SW480 (cell line): ENCODE measurements around the gene CNOT2.
"Not testable (repeated sequence)": the region's sequence is repeated elsewhere in the genome, so short reads cannot be mapped to it uniquely, and the experiment has no call there.

ENCODE experiments used
- DNase-seq: peaks from one replicate; pipeline ENCODE4 v3.0.0-alpha.2; 2016; ENCODE audit warnings: low spot score

Gene CNOT2

GRCh38 chr12:70251661-70252060 lies 8.4 kb downstream of the CNOT2 start:
- DNase-seq: no peak

- DNase-seq: no peak
Measured at GRCh38 chr12:70252832-70253231, 9.6 kb downstream of the CNOT2 start.

- DNase-seq: no peak
Measured at GRCh38 chr12:70254225-70254624, 11.0 kb downstream of the CNOT2 start.

GRCh38 chr12:70254846-70255245 lies 11.6 kb downstream of the CNOT2 start:
- DNase-seq: no peak

GRCh38 chr12:70255311-70255710 lies 12.1 kb downstream of the CNOT2 start:
- DNase-seq: no peak

GRCh38 chr12:70258605-70259403 lies 15.6 kb downstream of the CNOT2 start:
- DNase-seq: no peak

GRCh38 chr12:70260646-70261045 lies 17.4 kb downstream of the CNOT2 start:
- no peak for DNase-seq

GRCh38 chr12:70264067-70264867 lies 21.0 kb downstream of the CNOT2 start:
- no peak for DNase-seq

GRCh38 chr12:70265132-70265531 lies 21.9 kb downstream of the CNOT2 start:
- DNase-seq: no peak

- no peak for DNase-seq
Measured at GRCh38 chr12:70267550-70267949, 24.3 kb downstream of the CNOT2 start.

- no peak for DNase-seq
Measured at GRCh38 chr12:70268972-70269371, 25.7 kb downstream of the CNOT2 start.

GRCh38 chr12:70270108-70270507 lies 26.9 kb downstream of the CNOT2 start:
- DNase-seq: no peak

GRCh38 chr12:70271025-70271424 lies 27.8 kb downstream of the CNOT2 start:
- no peak for DNase-seq

GRCh38 chr12:70272510-70272909 lies 29.3 kb downstream of the CNOT2 start:
- DNase-seq: no peak

GRCh38 chr12:70275045-70275444 lies 31.8 kb downstream of the CNOT2 start:
- DNase-seq: no peak

GRCh38 chr12:70277973-70278372 lies 34.7 kb downstream of the CNOT2 start:
- no peak for DNase-seq

- DNase-seq: no peak
Measured at GRCh38 chr12:70278945-70279344, 35.7 kb downstream of the CNOT2 start.

- no peak for DNase-seq
Measured at GRCh38 chr12:70283232-70283631, 40.0 kb downstream of the CNOT2 start.

GRCh38 chr12:70288817-70289216 lies 45.6 kb downstream of the CNOT2 start:
- no peak for DNase-seq

- DNase-seq: no peak
Measured at GRCh38 chr12:70290116-70290515, 46.9 kb downstream of the CNOT2 start.

- no peak for DNase-seq
Measured at GRCh38 chr12:70292017-70292776, 49.0 kb downstream of the CNOT2 start.

- not testable (repeated sequence) for DNase-seq
Measured at GRCh38 chr12:70304684-70305555, 61.7 kb downstream of the CNOT2 start.
